CD4-positive, alpha-beta T cell treated with Interleukin-6 for 4 hours (primary cell): Measurements from ENCODE around the gene ESPNL.

Experiments used
- DNase-seq: peaks from one replicate; pipeline ENCODE4 v3.0.0-alpha.2; 2020; ENCODE audit warnings: mixed read lengths

The ESPNL gene

GRCh38 chr2:238117199-238118154 lies 17.3 kb downstream of the ESPNL start:
- DNase-seq, result no peak

- DNase-seq, result no peak
Measured at GRCh38 chr2:238119756-238120462, 19.8 kb downstream of the ESPNL start.

DNA sequence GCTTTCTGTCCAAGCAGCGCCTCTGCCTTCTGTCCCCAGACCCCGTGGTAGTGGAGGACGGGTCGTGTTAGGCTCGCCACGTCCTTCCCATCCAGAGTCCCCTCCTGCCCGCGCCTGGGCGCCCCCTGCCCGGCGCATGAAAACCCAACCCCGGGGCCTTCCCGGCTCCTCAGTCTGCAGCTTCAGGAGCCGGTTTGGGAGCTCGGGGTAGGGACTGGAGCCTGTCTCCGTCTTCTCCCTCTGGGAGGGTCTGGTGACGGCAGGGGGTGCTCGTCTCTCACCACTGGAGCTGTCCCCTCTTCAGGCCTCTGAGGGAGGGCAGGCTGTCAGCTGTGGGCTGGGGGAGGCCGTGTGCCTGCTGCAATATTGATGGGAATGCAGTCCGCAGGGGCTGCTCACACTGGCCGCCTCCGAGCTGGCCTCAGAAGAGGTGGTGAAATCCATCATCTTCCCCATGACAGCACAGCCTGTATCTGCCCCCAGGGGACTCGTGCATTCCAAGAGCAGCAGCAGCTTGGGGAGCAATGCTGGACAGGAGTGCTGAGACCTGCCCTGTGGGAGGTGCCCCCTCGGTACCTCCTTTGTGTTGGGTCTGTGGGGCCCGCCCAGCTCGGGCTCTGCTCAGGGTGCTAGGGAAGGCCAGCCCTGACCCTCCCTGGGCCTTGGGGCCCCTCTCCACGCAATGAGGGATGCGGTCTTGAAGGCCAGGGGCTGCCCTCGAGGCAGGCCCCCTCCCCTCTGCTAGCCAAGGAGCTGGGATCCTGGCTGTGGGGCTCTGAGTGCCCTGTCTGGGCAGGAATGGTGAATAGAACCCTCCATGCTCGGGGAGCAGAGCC lies 20.5 kb downstream of the ESPNL start:
- no peak for DNase-seq

DNA sequence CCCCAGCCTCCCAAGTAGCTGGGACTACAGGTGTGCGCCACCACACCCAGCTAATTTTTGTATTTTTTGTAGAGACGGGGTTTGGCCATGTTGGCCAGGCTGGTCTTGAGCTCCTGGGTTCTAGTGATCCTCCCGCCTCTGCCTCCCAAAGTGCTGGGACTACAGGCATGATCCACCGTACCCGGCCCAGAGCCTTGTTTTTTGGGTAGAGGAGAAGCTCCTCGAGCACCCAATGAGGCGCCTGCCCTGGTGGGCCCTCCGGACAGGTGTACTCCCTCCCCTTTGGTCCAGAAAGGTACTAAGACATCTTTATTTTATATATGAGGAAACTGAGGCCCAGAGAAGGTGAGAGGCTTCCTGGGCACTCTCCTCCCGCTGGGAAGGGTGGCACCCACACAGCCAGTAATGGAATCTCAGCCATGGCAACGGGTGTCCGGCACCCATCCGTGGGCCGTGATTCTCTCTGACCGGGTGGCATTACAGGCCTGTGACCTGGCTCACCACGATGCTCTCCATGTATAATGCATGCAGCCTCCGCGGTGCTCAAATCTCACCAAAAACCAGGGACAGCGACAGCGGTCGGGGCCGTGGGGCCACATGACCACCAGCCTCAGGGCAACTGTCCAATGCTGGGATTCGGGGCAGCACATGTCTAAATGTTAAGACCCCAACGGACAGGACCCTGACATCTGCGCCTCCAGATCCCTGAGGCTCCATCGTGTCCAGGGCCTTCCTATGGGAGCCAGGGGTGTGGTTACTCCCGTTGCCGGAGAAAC lies 21.6 kb downstream of the ESPNL start:
- DNase-seq, result no peak

GRCh38 chr2:238122287-238123217 lies 22.4 kb downstream of the ESPNL start:
- DNase-seq, result no peak

- DNase-seq, result no peak
Measured at GRCh38 chr2:238123218-238123971, 23.3 kb downstream of the ESPNL start.

GRCh38 chr2:238123991-238124470 lies 23.9 kb downstream of the ESPNL start:
- DNase-seq, result no peak

DNA sequence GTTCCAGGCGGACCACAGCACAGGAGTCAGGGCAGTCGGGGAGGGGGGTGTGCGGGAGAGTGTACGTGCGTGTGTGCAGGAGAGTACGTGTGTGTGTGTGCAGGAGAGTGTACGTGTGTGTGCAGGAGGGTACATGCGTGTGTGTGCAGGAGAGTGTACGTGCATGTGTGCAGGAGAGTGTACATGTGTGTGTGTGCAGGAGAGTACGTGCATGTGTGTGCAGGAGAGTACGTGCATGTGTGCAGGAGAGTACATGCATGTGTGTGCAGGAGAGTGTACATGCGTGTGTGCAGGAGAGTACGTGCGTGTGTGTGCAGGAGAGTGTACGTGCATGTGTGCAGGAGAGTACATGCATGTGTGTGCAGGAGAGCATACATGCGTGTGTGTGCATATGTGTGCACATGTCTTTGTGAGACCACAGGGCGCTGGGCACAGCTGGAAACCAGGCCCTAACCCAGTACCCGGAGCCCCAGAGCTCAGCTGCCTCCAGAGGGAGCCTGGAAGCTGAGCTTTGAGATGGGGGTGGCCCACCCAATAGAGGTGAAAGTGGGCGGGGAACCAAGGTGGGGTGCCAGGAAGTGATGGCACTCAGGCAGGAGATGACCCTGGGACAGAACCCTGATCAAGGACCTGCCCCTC lies 24.5 kb downstream of the ESPNL start:
- DNase-seq, result no peak

DNA sequence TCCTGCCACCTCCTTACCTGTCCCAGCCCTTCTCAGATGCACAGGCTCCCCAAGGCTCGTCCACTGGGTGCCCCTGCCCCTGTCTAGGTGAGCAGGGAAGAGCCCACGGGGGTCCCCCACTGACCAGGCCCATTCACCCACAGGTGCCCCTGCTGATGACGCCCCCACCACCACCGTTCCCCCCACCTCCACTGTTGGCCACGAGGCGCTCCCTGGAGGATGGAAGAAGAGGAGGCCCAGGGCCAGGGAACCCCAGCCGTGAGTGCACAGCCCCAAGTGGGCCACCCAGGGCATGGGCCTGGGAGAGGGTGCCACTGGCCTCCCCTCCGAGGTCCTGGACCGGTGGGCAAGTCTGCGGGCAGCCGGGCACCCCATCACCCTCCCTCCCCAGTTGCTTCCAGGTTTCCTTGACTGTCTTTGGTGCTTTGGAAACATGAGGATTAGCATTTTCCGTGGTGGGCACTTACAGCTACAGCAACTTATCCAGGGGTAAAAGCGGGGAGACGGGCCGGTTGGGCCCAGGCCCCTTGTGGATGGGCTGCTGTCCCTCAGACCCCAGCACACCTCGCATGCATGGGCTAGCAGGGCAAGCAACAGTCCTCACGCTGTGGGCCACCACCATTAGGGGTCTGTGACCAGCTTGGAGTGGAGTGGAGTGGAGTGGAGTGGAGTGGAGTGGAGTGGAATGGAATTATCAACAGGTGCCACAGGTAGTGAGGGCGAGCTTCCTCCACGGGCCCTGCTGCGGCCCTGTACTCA lies 25.2 kb downstream of the ESPNL start:
- no peak for DNase-seq

- no peak for DNase-seq
Measured at GRCh38 chr2:238126338-238126737, 26.2 kb downstream of the ESPNL start.

GRCh38 chr2:238126775-238127164 lies 26.6 kb downstream of the ESPNL start:
- DNase-seq, result no peak

DNA sequence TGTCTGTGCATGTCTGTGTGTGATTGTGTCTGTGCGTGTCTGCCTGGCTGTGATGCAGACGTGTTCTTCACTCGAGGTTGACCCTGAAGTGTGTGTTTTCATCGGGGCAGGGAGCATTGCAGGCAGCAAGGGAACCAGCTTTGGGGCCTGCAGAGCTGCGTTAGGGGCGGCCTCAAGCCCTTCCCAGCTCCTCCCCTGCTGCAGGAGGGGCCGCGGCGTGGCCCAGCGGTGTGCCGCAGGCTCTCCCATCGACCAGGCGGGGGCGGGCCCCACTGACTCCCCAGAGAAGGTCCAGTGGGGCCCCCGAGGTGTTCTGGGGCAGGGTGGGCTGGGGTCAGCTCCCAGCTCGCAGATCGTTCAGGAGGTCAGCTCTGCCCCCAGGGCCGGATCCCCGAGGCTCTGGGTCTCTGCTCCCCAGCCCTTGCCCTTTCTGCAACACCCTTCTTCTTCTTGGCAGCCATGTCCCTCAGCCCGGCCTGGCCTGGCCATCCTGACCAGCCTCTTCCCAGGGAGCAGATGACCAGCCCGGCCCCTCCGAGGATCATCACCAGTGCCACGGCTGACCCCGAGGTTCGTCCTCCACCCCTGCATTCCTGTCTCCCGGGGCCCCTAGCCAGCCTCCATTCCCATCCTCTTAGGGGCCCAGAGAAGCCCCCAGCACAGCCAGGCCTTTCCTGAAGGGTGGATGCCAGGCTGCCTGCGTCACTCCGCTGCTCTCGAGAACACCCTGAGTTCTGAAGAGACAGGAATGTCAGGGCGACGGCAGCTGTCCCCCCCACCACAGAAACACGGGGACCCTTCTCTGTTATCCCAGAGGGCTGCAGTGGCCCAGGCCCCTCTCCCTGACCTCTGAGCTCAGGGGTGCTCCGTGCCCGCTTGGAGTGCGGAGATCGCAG lies 27.3 kb downstream of the ESPNL start:
- no peak for DNase-seq

DNA sequence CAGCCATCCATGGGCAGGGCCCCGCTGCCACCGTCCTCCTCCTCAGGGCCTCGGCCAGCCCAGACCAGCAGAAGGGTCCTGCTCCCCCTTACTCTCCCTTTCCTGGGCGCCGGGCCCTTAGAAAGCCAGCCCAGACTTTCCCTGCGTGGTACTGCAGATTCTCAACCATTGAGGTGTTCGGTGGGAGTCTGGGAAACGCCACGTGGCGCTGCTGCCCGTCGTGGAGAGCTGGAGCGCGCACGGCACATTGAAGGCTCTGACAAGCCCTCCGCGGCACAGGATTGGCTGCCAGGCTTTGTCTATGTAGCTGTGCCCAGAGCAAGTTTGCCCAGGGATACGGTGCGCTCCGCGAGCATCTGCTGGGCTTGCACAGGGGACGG lies 27.9 kb downstream of the ESPNL start:
- DNase-seq, result no peak

GRCh38 chr2:238128534-238129001 lies 28.4 kb downstream of the ESPNL start:
- no peak for DNase-seq

- no peak for DNase-seq
Measured at GRCh38 chr2:238129166-238130010, 29.2 kb downstream of the ESPNL start.

DNA sequence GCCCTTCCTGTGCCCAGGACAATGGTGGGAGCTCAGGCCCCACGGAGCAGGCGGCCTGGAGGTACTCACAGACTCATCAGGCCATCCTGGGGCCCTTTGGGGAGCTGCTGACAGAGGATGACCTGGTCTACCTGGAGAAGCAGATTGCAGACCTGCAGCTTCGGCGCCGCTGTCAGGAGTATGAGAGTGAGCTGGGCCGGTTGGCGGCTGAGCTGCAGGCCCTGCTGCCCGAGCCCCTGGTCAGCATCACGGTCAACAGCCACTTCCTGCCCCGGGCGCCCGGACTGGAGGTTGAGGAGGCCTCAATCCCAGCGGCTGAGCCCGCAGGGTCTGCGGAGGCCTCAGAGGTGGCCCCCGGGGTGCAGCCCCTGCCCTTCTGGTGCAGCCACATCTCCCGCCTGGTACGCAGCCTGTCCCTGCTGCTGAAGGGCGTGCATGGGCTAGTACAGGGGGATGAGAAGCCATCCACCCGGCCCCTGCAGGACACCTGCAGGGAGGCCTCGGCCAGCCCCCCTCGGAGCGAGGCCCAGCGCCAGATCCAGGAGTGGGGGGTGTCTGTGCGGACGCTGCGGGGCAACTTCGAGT lies 30.1 kb downstream of the ESPNL start:
- DNase-seq, result no peak
